GM12892 (cell line): ENCODE data around the gene TMPRSS9.

Experiments used
- POLR2A ChIP-seq: IDR thresholded peaks from 2 replicates; pipeline ENCODE4 v1.6.1; 2011; ENCODE audit warnings: low read depth, low read length, control low read depth
- POLR2AphosphoS5 ChIP-seq: IDR thresholded peaks from 2 replicates; pipeline ENCODE4 v1.6.1; 2011; ENCODE audit warnings: low read depth, low read length, control low read depth
- TAF1 ChIP-seq: IDR thresholded peaks from 2 replicates; pipeline ENCODE4 v1.6.1; 2011; ENCODE audit warnings: low read depth, mild to moderate bottlenecking, control low read depth, low read length, borderline replicate concordance

DNA sequence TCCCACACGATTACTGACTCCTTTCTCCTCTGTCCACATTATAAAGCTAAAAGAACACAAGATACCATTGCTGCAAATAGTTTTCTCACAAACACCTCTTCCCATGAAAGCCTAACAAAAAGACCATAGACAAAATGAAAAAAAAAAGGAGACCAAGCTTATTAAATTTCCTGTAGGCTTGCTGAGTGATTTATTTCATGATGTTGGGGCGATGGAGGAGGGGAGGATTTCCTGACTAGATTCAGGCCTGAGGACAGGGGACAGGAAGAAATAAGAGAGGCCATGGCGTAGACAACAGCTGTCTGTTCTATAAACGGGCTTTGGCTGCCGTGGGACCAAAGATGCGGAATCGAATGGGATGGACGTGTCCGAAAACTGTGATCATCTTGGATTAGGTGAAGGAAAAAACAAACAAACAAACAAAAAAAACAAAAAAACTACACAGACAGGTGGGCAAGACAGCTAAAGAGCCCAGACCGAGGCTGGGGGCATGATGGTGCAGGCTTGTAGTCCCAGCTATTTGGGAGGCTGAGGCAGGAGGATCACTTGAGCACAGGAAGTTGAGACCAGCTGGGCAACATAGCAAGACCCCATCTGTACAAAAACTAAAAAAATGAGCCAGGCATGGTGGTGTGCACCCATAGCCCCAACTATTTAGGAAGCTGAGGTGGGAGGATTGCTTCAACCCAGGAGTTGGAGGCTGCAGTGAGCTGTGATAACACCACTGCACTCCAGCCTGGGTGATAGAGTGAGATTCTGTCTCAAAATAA lies 5.3 kb downstream of the TMPRSS9 start:
- TF ChIP-seq POLR2A: no peak
- TF ChIP-seq POLR2AphosphoS5: no peak
- TF ChIP-seq TAF1: no peak
